Neutrophil (primary cell): ENCODE measurements around the gene CPXM2.

Source experiments
- H3K27ac ChIP-seq: fragments of 200-600 bp; sonication (generic); 2 replicates; pipeline ENCODE4 v1.5.1; 2016; ENCODE audit warnings: mild to moderate bottlenecking, moderate library complexity
- H3K27me3 ChIP-seq: fragments of 200-600 bp; sonication (generic); 2 replicates; pipeline ENCODE4 v1.6.0; 2016; ENCODE audit warnings: mild to moderate bottlenecking
- H3K36me3 ChIP-seq: fragments of 200-600 bp; sonication (generic); 2 replicates; pipeline ENCODE4 v1.5.1; 2017
- H3K4me1 ChIP-seq, 2 experiments: fragments of 200-600 bp in 1 of 2; sonication (generic) in 1 of 2; 1 replicate in 1 of 2; 2 replicates in 1 of 2; pipeline versions ENCODE4 v1.5.1 to v1.6.1; 2013 to 2016; ENCODE audit warnings: low read depth in 1 of 2, low read length in 1 of 2, mild to moderate bottlenecking in 1 of 2, moderate library complexity in 1 of 2; ENCODE audit not compliant: control insufficient read depth in 1 of 2, insufficient read depth in 1 of 2
- H3K4me3 ChIP-seq, 2 experiments: fragments of 200-600 bp in 1 of 2; sonication (generic) in 1 of 2; 1 replicate in 1 of 2; 2 replicates in 1 of 2; pipeline ENCODE4 v1.5.1; 2013 to 2016; ENCODE audit warnings: low read depth in 1 of 2, low read length in 1 of 2, mild to moderate bottlenecking in 1 of 2, moderate library complexity in 1 of 2
- H3K9me3 ChIP-seq: fragments of 200-600 bp; sonication (generic); 2 replicates; pipeline ENCODE4 v1.5.1; 2016
- TF ChIP-seq, protein P1 (sequence below): fragments of 200-600 bp; sonication (generic); IDR thresholded peaks from 2 replicates; pipeline ENCODE4 v1.5.1; 2016; ENCODE audit warnings: antibody characterized with exemption

CPXM2 gene

GRCh38 chr10:123831259-123831658 lies 60.3 kb downstream of the CPXM2 start:
- H3K4me1 ChIP-seq: no peaks in the 10 kb centered on the region
- TF ChIP-seq, protein P1, sequence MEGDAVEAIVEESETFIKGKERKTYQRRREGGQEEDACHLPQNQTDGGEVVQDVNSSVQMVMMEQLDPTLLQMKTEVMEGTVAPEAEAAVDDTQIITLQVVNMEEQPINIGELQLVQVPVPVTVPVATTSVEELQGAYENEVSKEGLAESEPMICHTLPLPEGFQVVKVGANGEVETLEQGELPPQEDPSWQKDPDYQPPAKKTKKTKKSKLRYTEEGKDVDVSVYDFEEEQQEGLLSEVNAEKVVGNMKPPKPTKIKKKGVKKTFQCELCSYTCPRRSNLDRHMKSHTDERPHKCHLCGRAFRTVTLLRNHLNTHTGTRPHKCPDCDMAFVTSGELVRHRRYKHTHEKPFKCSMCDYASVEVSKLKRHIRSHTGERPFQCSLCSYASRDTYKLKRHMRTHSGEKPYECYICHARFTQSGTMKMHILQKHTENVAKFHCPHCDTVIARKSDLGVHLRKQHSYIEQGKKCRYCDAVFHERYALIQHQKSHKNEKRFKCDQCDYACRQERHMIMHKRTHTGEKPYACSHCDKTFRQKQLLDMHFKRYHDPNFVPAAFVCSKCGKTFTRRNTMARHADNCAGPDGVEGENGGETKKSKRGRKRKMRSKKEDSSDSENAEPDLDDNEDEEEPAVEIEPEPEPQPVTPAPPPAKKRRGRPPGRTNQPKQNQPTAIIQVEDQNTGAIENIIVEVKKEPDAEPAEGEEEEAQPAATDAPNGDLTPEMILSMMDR: no peak

DNA sequence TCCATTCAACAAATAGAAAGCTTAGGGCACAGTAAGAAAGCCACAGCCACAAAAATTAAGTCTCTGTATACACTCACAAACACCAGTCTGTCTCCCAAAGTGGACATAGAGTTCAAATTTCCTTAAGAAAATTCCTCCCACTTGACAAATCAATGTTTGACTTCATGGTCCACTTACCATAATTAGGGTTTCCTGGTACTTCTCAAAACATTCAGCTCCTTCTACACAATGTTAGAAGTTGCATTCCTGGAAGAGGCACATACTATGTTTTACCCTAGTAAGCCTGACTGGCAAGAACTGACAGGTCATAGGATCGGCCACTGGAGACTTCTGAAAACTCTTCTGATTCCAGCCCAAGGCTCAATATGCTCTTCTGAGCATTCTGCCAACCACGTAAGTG lies 70.5 kb downstream of the CPXM2 start:
- Histone ChIP-seq H3K27ac (no peak overlapping the region), H3K4me1 (no peaks in the 10 kb centered on the region)

More at GRCh38 chr10:123831259-123831658, 60.3 kb downstream of the CPXM2 start:
- Histone ChIP-seq H3K27ac (no peak overlapping the region), H3K27me3 (no peaks in the 10 kb centered on the region), H3K9me3 (no peaks in the 10 kb centered on the region), H3K36me3 (no peaks in the 10 kb centered on the region), H3K4me3 (no peak overlapping the region)

DNA sequence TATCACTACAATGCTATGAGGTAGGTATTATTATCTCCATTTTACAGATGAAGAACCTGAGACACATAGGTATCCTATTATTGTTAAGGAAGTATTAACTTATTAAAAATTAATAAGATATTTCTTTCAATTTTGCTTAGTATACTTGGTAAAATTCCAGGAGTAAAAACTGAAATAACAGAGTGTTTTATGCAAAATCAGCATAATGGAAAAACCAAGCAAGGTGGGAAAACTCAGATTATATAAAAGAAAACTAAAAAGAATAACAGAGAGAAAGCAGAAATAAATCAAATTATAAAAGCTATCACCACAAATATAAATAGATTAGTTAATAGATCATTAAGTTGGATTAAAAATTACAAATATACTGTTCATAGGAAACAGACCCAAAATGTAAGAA lies 82.0 kb downstream of the CPXM2 start:
- Histone ChIP-seq H3K4me1 (no peaks in the 10 kb centered on the region), H3K4me3 (no peak overlapping the region), H3K36me3 (no peaks in the 10 kb centered on the region), H3K27ac (no peak overlapping the region), H3K27me3 (peaks cover 7% of the 10 kb centered on the region), H3K9me3 (no peaks in the 10 kb centered on the region)
- TF ChIP-seq, protein P1: no peak

More for the DNA sequence above, 70.5 kb downstream of the CPXM2 start:
- no peaks in the 10 kb centered on the region for H3K36me3 ChIP-seq
- H3K27me3 ChIP-seq: no peaks in the 10 kb centered on the region
- no peaks in the 10 kb centered on the region for H3K9me3 ChIP-seq
- no peak overlapping the region for H3K4me3 ChIP-seq
- TF ChIP-seq, protein P1: no peak

GRCh38 chr10:123808906-123809305 lies 82.7 kb downstream of the CPXM2 start:
- Histone ChIP-seq H3K27ac (no peak overlapping the region), H3K27me3 (peaks cover 7% of the 10 kb centered on the region), H3K4me3 (no peak overlapping the region), H3K36me3 (no peaks in the 10 kb centered on the region), H3K4me1 (no peaks in the 10 kb centered on the region), H3K9me3 (no peaks in the 10 kb centered on the region)
- TF ChIP-seq, protein P1: no peak

DNA sequence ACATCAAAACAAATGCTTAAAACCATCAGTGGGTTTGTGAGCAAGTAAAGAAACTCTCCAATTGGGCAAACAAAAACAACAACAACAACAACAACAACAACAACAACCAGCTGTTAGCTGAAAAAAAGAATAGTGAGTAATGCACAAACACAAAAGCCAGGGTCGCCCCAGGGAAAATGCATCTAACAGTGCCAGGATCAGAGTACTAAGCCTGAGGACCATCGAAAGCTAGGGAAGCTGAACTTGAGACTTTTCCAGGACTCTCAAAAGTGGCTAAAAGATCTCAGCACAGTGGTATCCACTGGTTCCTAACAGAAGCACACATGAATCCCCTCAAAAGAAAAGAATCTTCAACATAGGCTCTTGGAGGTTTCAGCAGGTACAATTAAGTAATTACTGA lies 83.3 kb downstream of the CPXM2 start:
- TF ChIP-seq, protein P1: no peak
- Histone ChIP-seq H3K27ac (no peak overlapping the region), H3K36me3 (no peaks in the 10 kb centered on the region), H3K27me3 (peaks cover 7% of the 10 kb centered on the region), H3K4me3 (no peak overlapping the region), H3K9me3 (no peaks in the 10 kb centered on the region), H3K4me1 (no peaks in the 10 kb centered on the region)
